Measurements from ENCODE around the gene ADAM19. TPM values are rescaled to one million over a fixed set of nuclear protein-coding genes. Genes with fewer than 3 reads are reported as not detected.

Gene ADAM19
- total and polyA plus RNA-seq, 2 of the 4 experiments (the other 2 are of a cell fraction), result 35.5 to 49.2 TPM

GRCh38 chr5:157613385-157614245 lies 38.0 kb upstream of the ADAM19 start (continued):
- TF ChIP-seq NFE2L2 (IDR thresholded peaks at IDR 0.05; ENCODE audit: low read depth, low read length), result no peak

GRCh38 chr5:157612581-157612980 lies 37.0 kb upstream of the ADAM19 start:
- Histone ChIP-seq H3K79me1 (ENCODE audit: low read depth in 1 of 2, low read length in 2 of 2) (no peaks in the 10 kb centered on the region), H3K36me3 (ENCODE audit: control insufficient read depth, insufficient read depth, low read length) (no peaks in the 10 kb centered on the region), H4K5ac (ENCODE audit: low read depth, low read length) (peak overlapping the region; percentile 1; the same call in 1 of the 2 replicates), H3K9ac (ENCODE audit: low read depth, low read length) (no peak overlapping the region), H3K4me1 (ENCODE audit: control insufficient read depth, insufficient read depth, low read length) (peaks cover 6% of the 10 kb centered on the region), H3K56ac (ENCODE audit: extremely low read depth, insufficient read depth, low read length) (no peak overlapping the region), H3K4me3 (ENCODE audit: insufficient read depth, low read depth, low read length) (no peak overlapping the region), H4K91ac (ENCODE audit: insufficient read depth, low read depth, low read length) (no peak overlapping the region), H2BK15ac (ENCODE audit: low read depth, low read length) (peak overlapping the region; percentile 24; the same call in 1 of the 3 replicates), H3K9me3 (ENCODE audit: control insufficient read depth, insufficient read depth, low read length) (no peaks in the 10 kb centered on the region), H3K4me2 (ENCODE audit: low read depth, low read length) (no peak overlapping the region), H3K27me3 (ENCODE audit: control insufficient read depth, insufficient read depth, low read length) (no peaks in the 10 kb centered on the region), H2AK5ac (ENCODE audit: low read depth, low read length) (no peak overlapping the region), H2BK20ac (ENCODE audit: low read depth, low read length) (peak overlapping the region; percentile 59; the same call in 1 of the 2 replicates), H3K18ac (ENCODE audit: low read depth, low read length) (peak overlapping the region; percentile 49), H4K20me1 (ENCODE audit: insufficient read depth, low read length) (no peaks in the 10 kb centered on the region), H3K4ac (ENCODE audit: low read depth, low read length) (peak overlapping the region; percentile 59), H3K23ac (ENCODE audit: low read depth, low read length) (no peak overlapping the region), H2AFZ (replicated peaks; ENCODE audit: low read length, poor library complexity) (no peak overlapping the region), H3K14ac (replicated peaks; ENCODE audit: low read depth, low read length) (peak overlapping the region; percentile 67; the same call in 1 of the 2 replicates), H3K27ac (ENCODE audit: insufficient read depth, low read length) (no peak overlapping the region), H3K9me1 (ENCODE audit: insufficient read depth, low read length) (peaks cover 6% of the 10 kb centered on the region), H2BK5ac (ENCODE audit: low read depth, low read length, poor library complexity, severe bottlenecking) (peak overlapping the region; percentile 6), H2BK120ac (ENCODE audit: low read depth, low read length) (peak overlapping the region; percentile 78; the same call in 1 of the 2 replicates), H4K8ac (ENCODE audit: low read depth in 2 of 2, low read length in 2 of 2) (peak overlapping the region in 1 of 2 experiments; percentile 70; a peak in 2 of 4 replicates), H2AK9ac (replicated peaks; ENCODE audit: low read depth, low read length, poor library complexity) (no peak overlapping the region)
- ChIA-PET CTCF (interaction anchor here (0.7 to 1.0 kb wide), 2 partner anchors 32 to 180 kb away, joined by 3 to 6 read pairs; no protein-coding TSS in a partner anchor), POLR2A (ENCODE audit: unreplicated experiment) (no interaction called here)
- 94% methylated on average over 3 of the region's 5 CpGs; no CpG with 5 or more reads in 1 of the 2 experiments for WGBS, 2 experiments (ENCODE audit: extremely low coverage in 2 of 2, insufficient read length in 1 of 2)
- ATAC-seq (ENCODE audit: low read depth) (0 out of 2 replicates have a peak, but pooled peaks have one; percentile 17), DNase-seq (no peak)
- dilution Hi-C loops (cut with HindIII; ENCODE audit: low sequenced_read_pairs, unreplicated experiment) (no loop called here), in situ Hi-C loops (cut with MboI; ENCODE audit: low sequenced_read_pairs) (no loop called here), intact Hi-C loops (cut with micrococcal nuclease) (no loop called here)
- no TSS peak for BruUV-seq (replicated peaks)
- TF ChIP-seq POLR2A (IDR thresholded peaks at IDR 0.05; ENCODE audit: low read depth, low read length), result no peak
- no peak for TF ChIP-seq CTCF (conservative IDR thresholded peaks at IDR 0.05; ENCODE audit: low read depth, low read length)
- TF ChIP-seq MAFK (IDR thresholded peaks at IDR 0.05; ENCODE audit: low read depth, low read length), result no peak
- no peak for TF ChIP-seq SMC3 (IDR thresholded peaks at IDR 0.05; ENCODE audit: low read depth, low read length)
- no peak for TF ChIP-seq RAD21 (IDR thresholded peaks at IDR 0.05; ENCODE audit: low read length)
- no peak for TF ChIP-seq MXI1 (IDR thresholded peaks at IDR 0.05; ENCODE audit: borderline replicate concordance, low read depth, low read length)
- TF ChIP-seq RCOR1 (IDR thresholded peaks at IDR 0.05; ENCODE audit: insufficient replicate concordance, low read length), result no peak
- no peak for TF ChIP-seq USF2 (IDR thresholded peaks at IDR 0.05; ENCODE audit: low read depth, low read length)
- no peak for TF ChIP-seq MAZ (IDR thresholded peaks at IDR 0.05; ENCODE audit: borderline replicate concordance, low read depth, low read length)
- TF ChIP-seq BHLHE40 (IDR thresholded peaks at IDR 0.05; ENCODE audit: low read depth, low read length), result no peak
